Brain microvascular endothelial cell (primary cell): Measurements from ENCODE around the gene KCNH5.

ENCODE experiments used
- DNase-seq: peaks from one replicate; pipeline ENCODE4 v3.0.0-alpha.2; 2020
- H3K27ac ChIP-seq: fragments of 250-450 bp; sonication (Bioruptor Pico); 2 replicates; pipeline ENCODE4 v1.5.1; 2020; ENCODE audit warnings: mild to moderate bottlenecking, moderate library complexity
- H3K27me3 ChIP-seq: fragments of 250-450 bp; sonication (Bioruptor Pico); replicated peaks from 2 replicates; pipeline ENCODE4 v1.5.1; 2020; ENCODE audit warnings: mild to moderate bottlenecking
- H3K36me3 ChIP-seq: fragments of 250-450 bp; sonication (Bioruptor Pico); replicated peaks from 2 replicates; pipeline ENCODE4 v1.5.1; 2020; ENCODE audit warnings: mild to moderate bottlenecking
- H3K4me3 ChIP-seq: 2 replicates; pipeline ENCODE4 v1.5.1; 2011; ENCODE audit warnings: low read depth, mild to moderate bottlenecking, control low read depth, low read length, moderate library complexity
- CTCF ChIP-seq: IDR thresholded peaks from 2 replicates; pipeline ENCODE4 v1.5.1; 2011; ENCODE audit warnings: low read depth, mild to moderate bottlenecking, moderate library complexity, low read length, control low read depth, inconsistent platforms; ENCODE audit errors: missing control alignments
- in situ Hi-C: cut with HindIII; loops from 2 replicates; pipeline ENCODE4 v1.10.0; 2017; ENCODE audit warnings: low sequenced_read_pairs, low pct_ligation_motif_present

Gene KCNH5

GRCh38 chr14:62956413-62956812 lies 88.8 kb downstream of the KCNH5 start:
- Histone ChIP-seq H3K4me3 (no peak overlapping the region), H3K36me3 (no peaks in the 10 kb centered on the region), H3K27me3 (no peaks in the 10 kb centered on the region), H3K27ac (no peak overlapping the region)
- in situ Hi-C loops = no loop called here
- no peak for DNase-seq
- no peak for TF ChIP-seq CTCF

- in situ Hi-C loops = no loop called here
- H3K36me3 ChIP-seq = no peaks in the 10 kb centered on the region
- H3K27me3 ChIP-seq = no peaks in the 10 kb centered on the region
- DNase-seq = no peak
- H3K4me3 ChIP-seq = no peak overlapping the region
- no peak overlapping the region for H3K27ac ChIP-seq
- TF ChIP-seq CTCF = no peak
Measured at GRCh38 chr14:62954165-62954564, 91.1 kb downstream of the KCNH5 start.

GRCh38 chr14:62952226-62952625 lies 93.0 kb downstream of the KCNH5 start:
- no peak for DNase-seq
- no peaks in the 10 kb centered on the region for H3K36me3 ChIP-seq
- in situ Hi-C loops = no loop called here
- no peak overlapping the region for H3K4me3 ChIP-seq
- no peak for TF ChIP-seq CTCF
- H3K27ac ChIP-seq = no peak overlapping the region
- no peaks in the 10 kb centered on the region for H3K27me3 ChIP-seq

- in situ Hi-C loops = no loop called here
- DNase-seq = no peak
- TF ChIP-seq CTCF = no peak
Measured at GRCh38 chr14:62947301-62947700, 98.0 kb downstream of the KCNH5 start.

GRCh38 chr14:62946221-62946620 lies 99.0 kb downstream of the KCNH5 start:
- TF ChIP-seq CTCF = no peak
- in situ Hi-C loops = no loop called here
- Histone ChIP-seq H3K36me3 (no peaks in the 10 kb centered on the region), H3K27me3 (no peaks in the 10 kb centered on the region), H3K27ac (no peak overlapping the region), H3K4me3 (no peak overlapping the region)
- no peak for DNase-seq

More at GRCh38 chr14:62947301-62947700, 98.0 kb downstream of the KCNH5 start:
- no peak overlapping the region for H3K27ac ChIP-seq
- no peak overlapping the region for H3K4me3 ChIP-seq
- no peaks in the 10 kb centered on the region for H3K27me3 ChIP-seq
- no peaks in the 10 kb centered on the region for H3K36me3 ChIP-seq

- Histone ChIP-seq H3K27me3 (no peaks in the 10 kb centered on the region), H3K36me3 (no peaks in the 10 kb centered on the region), H3K4me3 (no peak overlapping the region), H3K27ac (no peak overlapping the region)
- in situ Hi-C loops = no loop called here
- no peak for TF ChIP-seq CTCF
- no peak for DNase-seq
Measured at GRCh38 chr14:62943202-62943601, 102.1 kb downstream of the KCNH5 start.
